SK-N-SH (cell line): ENCODE data around the gene MSH2. TPM values are rescaled to one million over a fixed set of nuclear protein-coding genes. Genes with fewer than 3 reads are reported as not detected.
"Not testable (repeated sequence)": the region's sequence is repeated elsewhere in the genome, so short reads cannot be mapped to it uniquely, and the experiment has no call there.

ENCODE experiments used
- CTCF ChIA-PET: fragments of 300-600, 350-600 bp; formaldehyde crosslinking; extraction: SDS; loops from one replicate; lab custom pipeline; 2021; lab: Yijun Ruan, JAX
- POLR2A ChIA-PET: fragments of 350-600 bp; sonication (Branson Sonifier 250); formaldehyde crosslinking; extraction: SDS; loops from one replicate; lab custom pipeline; 2020; ENCODE audit warnings: antibody characterized with exemption, inconsistent platforms; lab: Yijun Ruan, JAX
- DNase-seq: peaks from one replicate; pipeline ENCODE4 v3.0.0; 2012
- H2AFZ ChIP-seq: fragments of 200-600 bp; sonication (generic); 2 replicates; pipeline ENCODE4 v1.8.1; 2016; ENCODE audit warnings: antibody characterized with exemption, mild to moderate bottlenecking, low read depth
- H3F3A ChIP-seq: fragments of 200-600 bp; sonication (generic); replicated peaks from 2 replicates; pipeline ENCODE3; 2016; ENCODE audit warnings: antibody characterized with exemption, mild to moderate bottlenecking; ENCODE audit not compliant: insufficient read depth
- H3K27ac ChIP-seq, 2 experiments: fragments of 200-500 bp in 1 of 2; fragments of 200-600 bp in 1 of 2; sonication (Bioruptor generic) in 1 of 2; sonication (generic), shearing (Covaris generic) in 1 of 2; 2 replicates each; pipeline versions ENCODE4 v1.5.1 to v1.6.1; 2014 to 2016; ENCODE audit warnings: low read depth in 2 of 2, inconsistent platforms in 1 of 2, low read length in 1 of 2, mild to moderate bottlenecking in 1 of 2, mixed read lengths in 1 of 2
- H3K27me3 ChIP-seq: fragments of 200-600 bp; sonication (generic), shearing (Covaris generic); 2 replicates; pipeline ENCODE4 v1.6.1; 2016; ENCODE audit warnings: mixed run types; ENCODE audit not compliant: insufficient read depth
- H3K36me3 ChIP-seq, 2 experiments: fragments of 200-500 bp in 1 of 2; fragments of 200-600 bp in 1 of 2; sonication (Bioruptor generic) in 1 of 2; sonication (generic) in 1 of 2; replicated peaks in 1 of 2; 2 replicates each; pipeline versions ENCODE3 to v1.5.1; 2014 to 2016; ENCODE audit warnings: low read length in 1 of 2, mild to moderate bottlenecking in 1 of 2; ENCODE audit not compliant: insufficient read depth in 2 of 2, control insufficient read depth in 1 of 2
- H3K4me1 ChIP-seq, 2 experiments: fragments of 200-500 bp in 1 of 2; fragments of 200-600 bp in 1 of 2; sonication (Bioruptor generic) in 1 of 2; sonication (generic), shearing (Covaris generic) in 1 of 2; 2 replicates each; pipeline versions ENCODE4 v1.5.1 to v1.6.1; 2014 to 2016; ENCODE audit warnings: low read depth in 1 of 2, low read length in 1 of 2, mixed run types in 1 of 2; ENCODE audit not compliant: insufficient read depth in 2 of 2, control insufficient read depth in 1 of 2
- H3K4me2 ChIP-seq: fragments of 200-600 bp; sonication (generic), shearing (Covaris generic); 2 replicates; pipeline ENCODE4 v1.6.1; 2017; ENCODE audit warnings: mixed run types
- H3K4me3 ChIP-seq, 2 experiments: fragments of 200-500 bp in 1 of 2; fragments of 200-600 bp in 1 of 2; sonication (Bioruptor generic) in 1 of 2; sonication (generic), shearing (Covaris generic) in 1 of 2; 2 replicates each; pipeline versions ENCODE4 v1.5.1 to v1.8.1; 2014 to 2016; ENCODE audit warnings: low read depth in 2 of 2, inconsistent platforms in 1 of 2, low read length in 1 of 2, mild to moderate bottlenecking in 1 of 2, mixed read lengths in 1 of 2, moderate library complexity in 1 of 2
- H3K79me2 ChIP-seq: fragments of 200-600 bp; sonication (generic); 2 replicates; pipeline ENCODE4 v1.8.1; 2017; ENCODE audit warnings: mild to moderate bottlenecking; ENCODE audit not compliant: insufficient read depth
- H3K9ac ChIP-seq: fragments of 200-600 bp; sonication (generic); 2 replicates; pipeline ENCODE4 v1.6.1; 2017; ENCODE audit warnings: mixed run types
- H3K9me2 ChIP-seq: fragments of 200-600 bp; sonication (generic); 2 replicates; pipeline ENCODE4 v1.6.1; 2017; ENCODE audit warnings: mixed run types
- H3K9me3 ChIP-seq: fragments of 200-600 bp; sonication (generic); 2 replicates; pipeline ENCODE4 v1.6.1; 2017; ENCODE audit warnings: mixed run types, mild to moderate bottlenecking, moderate library complexity
- H4K20me1 ChIP-seq: fragments of 200-600 bp; sonication (generic); 2 replicates; pipeline ENCODE4 v1.6.1; 2017; ENCODE audit warnings: mild to moderate bottlenecking, mixed run types; ENCODE audit not compliant: insufficient read depth
- CHD2 ChIP-seq: fragments of 150-350 bp; IDR thresholded peaks from 2 replicates; pipeline ENCODE4 v1.6.1; 2018; ENCODE audit warnings: low read length; ENCODE audit not compliant: partially characterized antibody
- CTCF ChIP-seq: fragments of 200-600 bp; sonication (generic); IDR thresholded peaks from 2 replicates; pipeline ENCODE4 v1.6.1; 2017; ENCODE audit warnings: antibody characterized with exemption, mild to moderate bottlenecking, moderate library complexity
- ELF1 ChIP-seq: IDR thresholded peaks from 2 replicates; pipeline ENCODE4 v1.4.0; 2012
- EZH2phosphoT487 ChIP-seq: fragments of 200-600 bp; sonication (generic); IDR thresholded peaks from 2 replicates; pipeline ENCODE4 v1.6.1; 2017; ENCODE audit warnings: low read depth, mixed run types, mild to moderate bottlenecking, antibody characterized with exemption, moderate library complexity, borderline replicate concordance
- FOXJ3 ChIP-seq: sonication (generic); formaldehyde crosslinking; IDR thresholded peaks from 2 replicates; pipeline ENCODE4 v1.5.1; 2020; ENCODE audit warnings: mild to moderate bottlenecking, missing genetic modification reagents
- FOXM1 ChIP-seq: IDR thresholded peaks from 2 replicates; pipeline ENCODE4 v1.4.0; 2012; ENCODE audit warnings: low read depth, mild to moderate bottlenecking
- GABPA ChIP-seq: IDR thresholded peaks from 2 replicates; pipeline ENCODE4 v1.4.0; 2012; ENCODE audit warnings: low read depth, mild to moderate bottlenecking
- GATA2 ChIP-seq: sonication (generic); formaldehyde crosslinking; IDR thresholded peaks from 2 replicates; pipeline ENCODE4 v1.5.0; 2020; ENCODE audit warnings: mild to moderate bottlenecking, missing genetic modification reagents
- IRF3 ChIP-seq: fragments of 150-350 bp; IDR thresholded peaks from 2 replicates; pipeline ENCODE4 v1.6.1; 2016; ENCODE audit warnings: mild to moderate bottlenecking, low read depth, low read length
- MXI1 ChIP-seq: IDR thresholded peaks from 2 replicates; pipeline ENCODE4 v1.6.1; 2012; ENCODE audit warnings: mild to moderate bottlenecking, low read depth, low read length, improper control_type of control experiment
- NRF1 ChIP-seq: IDR thresholded peaks from 2 replicates; pipeline ENCODE4 v1.6.1; 2012; ENCODE audit warnings: low read depth, mild to moderate bottlenecking, low read length
- POLR2AphosphoS5 ChIP-seq: IDR thresholded peaks from 2 replicates; pipeline ENCODE4 v1.6.1; 2012; ENCODE audit warnings: low read depth, low read length
- USF1 ChIP-seq: IDR thresholded peaks from 2 replicates; pipeline ENCODE4 v1.4.0; 2012; ENCODE audit warnings: low read depth, borderline replicate concordance
- USF2 ChIP-seq: fragments of 150-350 bp; IDR thresholded peaks from 2 replicates; pipeline ENCODE4 v1.6.1; 2017; ENCODE audit warnings: antibody characterized with exemption, low read length, low read depth, borderline replicate concordance
- WGBS: methylation state at CpG from one replicate; pipeline ENCODE4 v1.1.6; 2017; ENCODE audit warnings: low lambda C conversion rate; 5-methylcytosine and 5-hydroxymethylcytosine counted together
- polyA plus RNA-seq, 3 experiments: library from polyadenylated mRNA; depleted of rRNA; stranded (reverse); fragments of >200 nt; gene quantifications; 2 replicates each; pipeline ENCODE4 v1.2.3, GENCODE V29; 2012

MSH2 gene
- polyA plus RNA-seq, 1 of the 3 experiments (the other 2 are of a cell fraction) = 13.7 TPM

- no peaks in the 10 kb centered on the region for H3F3A ChIP-seq
- POLR2A ChIA-PET = interaction anchor here (0.7 kb wide), 1 partner anchor 479 kb away, joined by 3 read pairs; no protein-coding TSS in a partner anchor
- CTCF ChIA-PET = interaction anchor here (1.5 kb wide), 1 partner anchor 9 kb away, joined by 3 read pairs; no protein-coding TSS in a partner anchor
Observed at GRCh38 chr2:47452761-47453160, 49.8 kb downstream of the MSH2 start.

GRCh38 chr2:47454818-47455217 is 51.9 kb downstream of the MSH2 start:
- H3K4me2 ChIP-seq, H3F3A ChIP-seq, DNase-seq, H3K9ac ChIP-seq, H3K9me2 ChIP-seq, H3K36me3 ChIP-seq, H3K4me3 ChIP-seq, H4K20me1 ChIP-seq, H3K9me3 ChIP-seq, H2AFZ ChIP-seq, POLR2A ChIA-PET, H3K4me1 ChIP-seq, H3K79me2 ChIP-seq, H3K27ac ChIP-seq, H3K27me3 ChIP-seq: not testable (repeated sequence)
- WGBS = 98% methylated on average over 5 of the region's 5 CpGs
- CTCF ChIA-PET = interaction anchor here (0.5 to 1.6 kb wide), 2 partner anchors 313 to 321 kb away, joined by 3 read pairs; no protein-coding TSS in a partner anchor

More at GRCh38 chr2:47452761-47453160, 49.8 kb downstream of the MSH2 start:
- Histone ChIP-seq H4K20me1 (no peaks in the 10 kb centered on the region), H3K79me2 (no peaks in the 10 kb centered on the region), H3K27ac (no peak overlapping the region), H3K4me1 (peaks cover 0 to 2% of the 10 kb centered on the region in 2 experiments; a peak in 1 of 4 replicates), H3K9me3 (no peaks in the 10 kb centered on the region), H3K9ac (no peak overlapping the region), H3K36me3 (peaks cover 4 to 6% of the 10 kb centered on the region in 2 experiments), H3K9me2 (no peaks in the 10 kb centered on the region), H2AFZ (no peak overlapping the region), H3K27me3 (no peaks in the 10 kb centered on the region), H3K4me3 (no peak overlapping the region), H3K4me2 (no peak overlapping the region)
- DNase-seq = no peak
- WGBS = 95% methylated on average over 2 of the region's 2 CpGs
- no peak for TF ChIP-seq ELF1
- no peak for TF ChIP-seq EZH2phosphoT487
- no peak for TF ChIP-seq FOXM1
- no peak for TF ChIP-seq POLR2AphosphoS5
- no peak for TF ChIP-seq FOXJ3 (CRISPR knock-in tag)

GRCh38 chr2:47455411-47455810 is 52.5 kb downstream of the MSH2 start:
- WGBS = 93% methylated on average over 3 of the region's 3 CpGs
- POLR2A ChIA-PET = no interaction called here
- no peaks in the 10 kb centered on the region for H3K79me2 ChIP-seq
- TF ChIP-seq GATA2 (CRISPR knock-in tag) = no peak
- TF ChIP-seq USF2 = no peak
- no peak for TF ChIP-seq GABPA
- no peak for TF ChIP-seq NRF1
- TF ChIP-seq MXI1 = no peak
- no peak for TF ChIP-seq CTCF
- no peak for TF ChIP-seq CHD2
- no peak for TF ChIP-seq USF1
- TF ChIP-seq IRF3 = no peak

More at GRCh38 chr2:47455411-47455810, 52.5 kb downstream of the MSH2 start:
- Histone ChIP-seq H3K9me2 (no peaks in the 10 kb centered on the region), H3K9me3 (no peaks in the 10 kb centered on the region), H2AFZ (no peak overlapping the region), H3F3A (no peaks in the 10 kb centered on the region), H4K20me1 (no peaks in the 10 kb centered on the region), H3K27ac (no peak overlapping the region), H3K27me3 (no peaks in the 10 kb centered on the region), H3K4me3 (no peak overlapping the region), H3K4me2 (no peak overlapping the region), H3K4me1 (peaks cover 0 to 2% of the 10 kb centered on the region in 2 experiments; a peak in 1 of 4 replicates), H3K36me3 (peaks cover 6 to 8% of the 10 kb centered on the region in 2 experiments), H3K9ac (no peak overlapping the region)
- DNase-seq = no peak
- CTCF ChIA-PET = interaction anchor here (0.5 to 1.6 kb wide), 3 partner anchors 13 to 320 kb away, joined by 3 read pairs; no protein-coding TSS in a partner anchor
